Suprapubic skin (tissue), 4 donors: ENCODE data around the gene MRPL9. TPM values are rescaled to one million over a fixed set of nuclear protein-coding genes. Genes with fewer than 3 reads are reported as not detected.

Experiments used
- DNase-seq, 2 donors: peaks; one replicate each; pipeline ENCODE4 v3.0.0-alpha.2; 2019; ENCODE audit warnings: low spot score in 2 of 2
- H3K27ac ChIP-seq: fragments of 200-600 bp; sonication (generic); one replicate; pipeline ENCODE4 v1.5.1; 2019
- H3K27me3 ChIP-seq: fragments of 200-600 bp; sonication (generic); one replicate; pipeline ENCODE4 v1.5.1; 2019
- H3K36me3 ChIP-seq: fragments of 200-600 bp; sonication (generic); one replicate; pipeline ENCODE4 v1.5.1; 2019
- H3K4me1 ChIP-seq: fragments of 200-600 bp; sonication (generic); one replicate; pipeline ENCODE4 v1.5.1; 2019
- H3K4me3 ChIP-seq: fragments of 200-600 bp; sonication (generic); one replicate; pipeline ENCODE4 v1.5.1; 2019; ENCODE audit warnings: mild to moderate bottlenecking
- H3K9me3 ChIP-seq: fragments of 200-600 bp; sonication (generic); one replicate; pipeline ENCODE4 v1.5.1; 2019
- CTCF ChIP-seq, 2 donors: fragments of 200-600 bp in 1 of 2; fragments of 450-650 bp in 1 of 2; sonication (generic) in 1 of 2; IDR thresholded peaks; one replicate each; pipeline ENCODE4 v1.5.1; 2016 to 2019; ENCODE audit warnings: antibody characterized with exemption in 2 of 2, mild to moderate bottlenecking in 1 of 2, moderate library complexity in 1 of 2
- EP300 ChIP-seq: sonication (generic); formaldehyde crosslinking; IDR thresholded peaks from one replicate; pipeline ENCODE4 v1.6.1; 2017; ENCODE audit warnings: antibody characterized with exemption
- POLR2A ChIP-seq, 2 donors: fragments of 450-650 bp; IDR thresholded peaks; one replicate each; pipeline ENCODE4 v1.6.1; 2017; ENCODE audit warnings: antibody characterized with exemption in 2 of 2, mild to moderate bottlenecking in 2 of 2, moderate library complexity in 2 of 2
- POLR2AphosphoS5 ChIP-seq, 3 donors: sonication (generic); formaldehyde crosslinking; IDR thresholded peaks; one replicate each; pipeline ENCODE4 v1.6.1; 2017; ENCODE audit warnings: antibody characterized with exemption in 3 of 3
- WGBS: methylation state at CpG from one replicate; pipeline ENCODE4 v1.1.5; 2018; 5-methylcytosine and 5-hydroxymethylcytosine counted together
- total RNA-seq, 4 donors: library from RNA; depleted of rRNA; stranded (reverse); fragments of >200 nt; gene quantifications; one replicate each; pipeline ENCODE4 v1.1.0, GENCODE V29; 2016

The MRPL9 gene
- total RNA-seq, 4 donors from 2014 or later, result 52.8 to 77.5 (median 59.4) TPM

GRCh38 chr1:151715726-151716404 is 47.4 kb downstream of the MRPL9 start:
- peaks cover 24% of the 10 kb centered on the region for H3K4me1 ChIP-seq
- no peak for TF ChIP-seq EP300
- H3K27me3 ChIP-seq, result peaks cover 22% of the 10 kb centered on the region
- H3K9me3 ChIP-seq, result no peaks in the 10 kb centered on the region
- H3K4me3 ChIP-seq, result no peak overlapping the region
- no peak overlapping the region for H3K27ac ChIP-seq
- no peak for DNase-seq
- 58% methylated on average over 17 of the region's 17 CpGs for WGBS
- no peaks in the 10 kb centered on the region for H3K36me3 ChIP-seq

- TF ChIP-seq POLR2A (IDR thresholded peaks at IDR 0.05) (no peak), EP300 (no peak), POLR2AphosphoS5 (IDR thresholded peaks at IDR 0.05) (no peak), CTCF (IDR thresholded peaks at IDR 0.05) (no peak)
- peaks cover 18% of the 10 kb centered on the region for H3K4me1 ChIP-seq
- no peak overlapping the region for H3K27ac ChIP-seq
- H3K27me3 ChIP-seq, result peaks cover 22% of the 10 kb centered on the region
- WGBS, result 71% methylated on average over 10 of the region's 10 CpGs
- H3K9me3 ChIP-seq, result no peaks in the 10 kb centered on the region
- DNase-seq, result no peak
- no peak overlapping the region for H3K4me3 ChIP-seq
- no peaks in the 10 kb centered on the region for H3K36me3 ChIP-seq
These were observed 48.2 kb downstream of the MRPL9 start for GRCh38 chr1:151714820-151715725.

- no peaks in the 10 kb centered on the region for H3K36me3 ChIP-seq
- no CpG with 5 or more reads among the region's 2 CpGs for WGBS
- H3K9me3 ChIP-seq, result no peaks in the 10 kb centered on the region
- TF ChIP-seq POLR2A (IDR thresholded peaks at IDR 0.05), result no peak
- no peak for TF ChIP-seq POLR2AphosphoS5 (IDR thresholded peaks at IDR 0.05)
- no peak for TF ChIP-seq CTCF (IDR thresholded peaks at IDR 0.05)
- TF ChIP-seq EP300, result no peak
- peaks cover 18% of the 10 kb centered on the region for H3K4me1 ChIP-seq
- H3K4me3 ChIP-seq, result no peak overlapping the region
- no peak overlapping the region for H3K27ac ChIP-seq
- peaks cover 22% of the 10 kb centered on the region for H3K27me3 ChIP-seq
- DNase-seq, result no peak
These were observed 49.4 kb downstream of the MRPL9 start for GRCh38 chr1:151713874-151714273.

- Histone ChIP-seq H3K36me3 (no peaks in the 10 kb centered on the region), H3K4me1 (peaks cover 18% of the 10 kb centered on the region), H3K9me3 (no peaks in the 10 kb centered on the region), H3K27me3 (peaks cover 22% of the 10 kb centered on the region), H3K4me3 (no peak overlapping the region), H3K27ac (no peak overlapping the region)
- DNase-seq, result no peak
- WGBS, result 100% methylated on average over 2 of the region's 2 CpGs
- TF ChIP-seq POLR2A (IDR thresholded peaks at IDR 0.05) (no peak), CTCF (IDR thresholded peaks at IDR 0.05) (no peak), EP300 (no peak), POLR2AphosphoS5 (IDR thresholded peaks at IDR 0.05) (no peak)
These were observed 50.3 kb downstream of the MRPL9 start for GRCh38 chr1:151713044-151713443.

- H3K4me1 ChIP-seq, result peaks cover 10% of the 10 kb centered on the region
- no peaks in the 10 kb centered on the region for H3K9me3 ChIP-seq
- TF ChIP-seq CTCF (IDR thresholded peaks at IDR 0.05) (no peak), POLR2A (IDR thresholded peaks at IDR 0.05) (no peak), EP300 (no peak), POLR2AphosphoS5 (IDR thresholded peaks at IDR 0.05) (no peak)
- 75% methylated on average over 10 of the region's 10 CpGs for WGBS
- no peak overlapping the region for H3K4me3 ChIP-seq
- no peak overlapping the region for H3K27ac ChIP-seq
- peaks cover 14% of the 10 kb centered on the region for H3K27me3 ChIP-seq
- no peaks in the 10 kb centered on the region for H3K36me3 ChIP-seq
- no peak for DNase-seq
These were observed 51.3 kb downstream of the MRPL9 start for GRCh38 chr1:151711951-151712350.
